HG03139 (cell line): Measurements from ENCODE around the gene TBL1XR1.
"Not testable (repeated sequence)": the region's sequence is repeated elsewhere in the genome, so short reads cannot be mapped to it uniquely, and the experiment has no call there.

Source experiments
- ATAC-seq: cut with Tn5 transposase; IDR thresholded peaks from one replicate; pipeline ENCODE4 v1.9.1; 2021; ENCODE audit not compliant: unreplicated experiment

Gene TBL1XR1

GRCh38 chr3:177144922-177145321 lies 52.4 kb downstream of the TBL1XR1 start:
- no peak for ATAC-seq

- no peak for ATAC-seq
Measured at GRCh38 chr3:177141899-177142646, 55.2 kb downstream of the TBL1XR1 start.

GRCh38 chr3:177141471-177141870 lies 55.8 kb downstream of the TBL1XR1 start:
- ATAC-seq = no peak

- ATAC-seq = not testable (repeated sequence)
Measured at GRCh38 chr3:177139220-177139619, 58.1 kb downstream of the TBL1XR1 start.

- no peak for ATAC-seq
Measured at GRCh38 chr3:177137774-177138705, 59.2 kb downstream of the TBL1XR1 start.

- ATAC-seq = no peak
Measured at GRCh38 chr3:177136741-177137140, 60.5 kb downstream of the TBL1XR1 start.

- no peak for ATAC-seq
Measured at GRCh38 chr3:177135841-177136492, 61.3 kb downstream of the TBL1XR1 start.

- ATAC-seq = no peak
Measured at GRCh38 chr3:177134816-177135210, 62.5 kb downstream of the TBL1XR1 start.

- ATAC-seq = no peak
Measured at GRCh38 chr3:177133860-177134815, 63.1 kb downstream of the TBL1XR1 start.

GRCh38 chr3:177131927-177132636 lies 65.2 kb downstream of the TBL1XR1 start:
- ATAC-seq = no peak

GRCh38 chr3:177127008-177127407 lies 70.3 kb downstream of the TBL1XR1 start:
- no peak for ATAC-seq

GRCh38 chr3:177126015-177126773 lies 71.1 kb downstream of the TBL1XR1 start:
- no peak for ATAC-seq

GRCh38 chr3:177124882-177125281 lies 72.4 kb downstream of the TBL1XR1 start:
- no peak for ATAC-seq

- no peak for ATAC-seq
Measured at GRCh38 chr3:177123822-177124221, 73.5 kb downstream of the TBL1XR1 start.

- no peak for ATAC-seq
Measured at GRCh38 chr3:177122183-177122856, 75.0 kb downstream of the TBL1XR1 start.

- ATAC-seq = no peak
Measured at GRCh38 chr3:177119829-177120228, 77.5 kb downstream of the TBL1XR1 start.

- no peak for ATAC-seq
Measured at GRCh38 chr3:177114253-177114652, 83.0 kb downstream of the TBL1XR1 start.

GRCh38 chr3:177111541-177111949 lies 85.7 kb downstream of the TBL1XR1 start:
- ATAC-seq = no peak
